GM21447 (cell line): ENCODE measurements around the gene RNF5.
"Not testable (repeated sequence)": the region's sequence is repeated elsewhere in the genome, so short reads cannot be mapped to it uniquely, and the experiment has no call there.

Experiments used
- ATAC-seq: cut with Tn5 transposase; IDR thresholded peaks from one replicate; pipeline ENCODE4 v1.9.1; 2021; ENCODE audit not compliant: unreplicated experiment

Gene RNF5

DNA sequence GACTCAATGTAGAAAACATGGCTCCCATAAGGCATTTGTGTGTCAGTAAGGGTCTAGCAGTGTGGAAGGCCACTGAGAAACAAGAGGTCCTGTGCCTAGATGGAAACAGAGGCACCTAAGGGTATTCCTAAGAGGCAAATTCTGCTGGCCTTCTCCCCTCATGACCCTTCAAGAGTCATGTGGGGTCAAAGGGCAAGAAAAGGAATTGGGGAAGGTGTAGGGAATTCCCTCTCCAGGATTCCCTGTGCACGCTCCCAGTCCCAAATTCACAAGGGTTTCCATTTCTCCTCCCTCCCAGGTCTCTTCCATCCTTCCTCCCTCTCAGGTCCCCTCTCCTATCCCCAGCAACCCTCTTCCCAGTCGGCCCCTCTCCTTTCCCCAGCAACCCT is 2.9 kb upstream of the RNF5 start:
- ATAC-seq, result no peak

DNA sequence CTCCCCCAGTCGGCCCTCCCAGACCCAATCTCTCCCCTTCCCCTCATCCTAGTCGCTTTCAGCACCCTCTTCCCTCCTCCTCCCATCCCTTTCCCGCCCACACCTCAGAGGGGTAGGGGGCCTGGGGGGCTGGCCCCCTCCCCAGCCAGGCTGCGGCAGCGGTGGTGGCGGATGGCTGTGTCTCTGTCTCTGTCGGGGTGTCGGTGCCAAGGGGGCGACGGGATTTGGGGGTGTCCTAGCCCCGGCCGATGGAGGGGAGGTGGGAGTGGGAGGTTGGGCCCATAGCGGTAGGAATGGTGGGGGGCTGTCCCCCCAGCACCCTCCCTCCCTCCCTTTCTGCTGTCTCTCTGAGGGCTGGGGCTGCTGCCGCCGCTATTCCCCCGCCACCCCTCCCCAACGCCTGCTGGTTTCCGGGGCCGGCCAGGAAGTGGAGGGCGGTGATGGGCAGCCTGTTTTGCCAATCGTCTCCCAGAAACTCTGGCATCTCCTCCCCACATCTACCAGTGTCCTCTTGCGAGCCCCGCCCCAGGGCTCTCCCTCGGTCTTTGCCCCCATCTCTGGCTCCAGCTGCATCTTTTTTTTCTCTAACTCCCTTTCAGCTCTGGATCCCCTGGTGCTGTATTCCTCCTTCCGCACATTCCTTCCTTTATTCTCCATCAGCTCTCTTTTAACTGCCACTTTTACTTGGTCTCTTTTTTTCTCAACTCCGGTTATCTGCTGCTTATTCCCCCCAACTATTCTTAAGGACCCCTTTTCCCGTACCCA is 2.3 kb upstream of the RNF5 start, which contains the start of gene AGPAT1:
AGPAT1 (minus strand) TSS at position 374 of the 765 bp plus-strand sequence. CDS start 4,588 bp downstream, outside the sequence.
- peak; percentile 41 for ATAC-seq

DNA sequence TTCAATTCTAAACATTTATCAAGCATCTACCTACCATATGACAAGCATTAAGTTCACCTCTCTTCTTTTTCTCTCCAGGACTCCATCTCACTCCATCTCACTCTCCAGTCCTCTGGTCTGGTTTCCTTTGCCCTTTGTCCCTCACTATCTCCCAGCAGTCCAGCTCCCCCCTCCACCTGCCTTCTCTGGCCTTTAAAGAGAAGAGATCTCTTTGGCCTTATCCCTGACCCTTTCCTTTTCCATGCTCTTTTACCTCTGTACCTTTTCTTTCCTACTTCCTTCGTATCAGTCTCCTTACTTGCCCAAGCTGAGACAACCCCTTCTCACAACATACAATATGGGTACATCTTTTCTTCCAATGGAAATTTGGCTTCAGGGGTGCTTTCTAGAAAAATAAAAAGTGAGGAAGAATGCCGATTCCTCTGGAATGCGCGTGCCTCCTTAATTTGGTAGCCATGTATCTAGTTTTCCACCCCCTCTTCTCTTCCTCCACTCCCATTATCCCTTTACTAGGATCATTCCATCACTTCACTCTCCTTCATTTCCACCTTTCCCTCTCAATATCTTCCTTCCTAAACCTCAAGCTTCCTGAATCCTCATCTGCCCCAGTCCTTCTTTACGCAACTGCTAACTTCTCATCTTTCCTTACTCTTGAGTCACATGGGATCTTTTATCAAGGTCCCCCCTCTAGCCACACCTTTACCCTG is 1.6 kb upstream of the RNF5 start:
- ATAC-seq, result no peak

GRCh38 chr6:32177183-32177787 is 920 bp upstream of the RNF5 start:
- no peak for ATAC-seq

DNA sequence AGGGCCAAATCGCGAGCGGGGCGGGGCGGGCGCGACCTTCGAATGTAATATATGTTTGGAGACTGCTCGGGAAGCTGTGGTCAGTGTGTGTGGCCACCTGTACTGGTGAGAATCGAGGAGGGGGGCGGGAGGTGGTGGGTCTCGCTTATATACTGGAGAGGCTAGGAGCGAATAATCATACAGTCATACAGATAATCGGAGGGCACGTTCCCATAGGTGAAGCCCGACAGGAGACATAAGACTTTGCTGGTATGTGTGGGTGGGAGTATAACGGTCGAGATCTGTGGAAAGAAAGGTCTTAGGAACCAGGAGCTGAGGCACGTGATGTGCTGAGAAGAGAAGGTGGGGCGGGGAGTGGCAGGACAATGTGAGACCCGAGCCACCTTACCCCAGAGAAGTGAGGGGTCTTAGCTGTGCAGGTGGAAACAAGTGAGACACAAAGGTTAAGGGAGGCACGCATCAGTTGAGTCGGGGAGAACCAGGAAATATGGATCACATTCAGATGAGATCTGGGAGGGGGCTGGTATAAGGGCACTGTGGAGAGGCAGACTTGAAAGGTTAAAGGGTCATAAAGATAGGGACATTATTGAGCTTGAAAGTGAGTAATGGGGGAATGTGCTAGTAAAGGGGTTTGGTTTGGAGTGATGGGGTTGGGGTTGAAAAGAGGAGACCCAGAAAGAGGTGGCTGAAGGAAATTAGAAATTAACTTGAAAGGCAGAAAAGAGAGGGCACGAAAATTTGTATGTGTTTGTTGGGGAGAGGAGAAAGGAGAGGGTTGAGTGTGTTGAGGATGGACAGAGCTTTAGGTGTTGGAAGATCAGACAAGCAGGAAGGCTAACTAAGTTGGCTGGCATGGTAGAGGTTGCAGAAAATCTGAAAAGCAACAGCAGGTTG is 589 bp downstream of the RNF5 start:
- ATAC-seq, result no peak

GRCh38 chr6:32179766-32180405 is 1.7 kb downstream of the RNF5 start:
- ATAC-seq, result no peak

DNA sequence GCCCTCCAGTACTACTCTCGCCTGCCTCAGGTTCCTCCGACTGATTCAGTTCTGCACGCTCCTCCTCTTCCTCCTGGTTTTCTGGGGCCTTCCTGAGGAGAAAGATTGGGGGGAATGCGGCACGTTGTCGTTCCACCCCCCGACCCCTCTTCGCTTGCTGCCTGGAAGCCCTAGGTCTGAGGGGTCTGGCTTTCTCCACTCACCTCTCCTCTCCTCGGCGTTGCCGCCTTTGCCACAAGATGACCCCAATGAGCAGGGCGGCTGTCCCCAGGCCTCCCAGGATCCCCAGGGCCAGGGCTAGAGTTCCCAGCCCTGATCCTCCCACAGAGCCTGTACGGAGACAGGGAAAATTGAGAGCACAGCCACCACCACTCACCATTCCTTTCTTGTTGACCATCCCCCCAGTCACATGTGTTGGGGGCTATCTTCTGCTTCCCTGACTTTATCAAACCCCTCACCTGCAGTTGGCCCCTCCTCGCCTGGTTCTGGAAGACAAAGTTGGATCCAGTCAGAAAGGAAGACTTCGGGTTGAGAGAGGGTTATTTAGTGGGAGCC is 3.0 kb downstream of the RNF5 start:
- ATAC-seq, result no peak

GRCh38 chr6:32181915-32182529 is 3.8 kb downstream of the RNF5 start:
- no peak for ATAC-seq

DNA sequence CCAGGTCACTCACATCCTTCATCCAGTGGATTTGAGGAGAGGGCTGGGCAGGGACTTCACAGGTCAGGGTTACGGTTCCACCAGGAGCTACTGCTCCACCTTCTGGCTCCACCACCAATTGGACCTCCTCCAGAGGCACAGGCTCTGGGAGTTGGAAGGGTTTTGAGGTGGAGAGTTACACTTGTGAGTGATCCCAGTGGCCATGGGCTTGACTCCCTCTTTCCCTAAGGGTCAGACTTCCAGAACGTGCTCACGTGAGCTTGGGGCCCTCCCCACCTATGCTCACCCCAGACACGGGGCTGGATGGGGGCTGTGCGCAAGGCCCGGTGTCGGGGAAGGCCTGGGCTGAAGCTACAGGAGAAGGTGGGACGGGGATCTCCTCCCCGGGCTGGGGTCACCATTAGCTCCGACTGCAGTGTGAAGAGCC is 4.4 kb downstream of the RNF5 start:
- no peak for ATAC-seq

DNA sequence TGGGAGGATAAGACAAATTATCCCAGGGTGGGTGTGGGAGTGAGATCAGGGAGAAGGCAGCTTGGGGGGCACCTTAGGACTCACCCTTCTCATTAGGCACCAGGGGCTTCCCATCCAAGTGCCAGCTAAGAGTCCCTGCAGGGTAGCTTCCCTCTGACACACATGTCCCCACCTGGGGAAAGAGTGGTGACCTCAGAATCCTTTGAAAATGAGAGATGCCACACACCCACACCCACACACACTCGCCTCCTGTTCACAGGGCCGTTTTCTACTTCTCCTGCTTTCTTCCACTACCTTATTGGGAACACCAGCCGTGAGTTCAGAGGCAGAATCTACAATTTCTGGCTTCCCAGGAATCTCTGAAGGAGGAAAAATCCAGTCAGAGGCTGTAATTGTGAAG is 4.8 kb downstream of the RNF5 start:
- ATAC-seq, result no peak

GRCh38 chr6:32183483-32184083 is 5.4 kb downstream of the RNF5 start:
- ATAC-seq, result no peak

DNA sequence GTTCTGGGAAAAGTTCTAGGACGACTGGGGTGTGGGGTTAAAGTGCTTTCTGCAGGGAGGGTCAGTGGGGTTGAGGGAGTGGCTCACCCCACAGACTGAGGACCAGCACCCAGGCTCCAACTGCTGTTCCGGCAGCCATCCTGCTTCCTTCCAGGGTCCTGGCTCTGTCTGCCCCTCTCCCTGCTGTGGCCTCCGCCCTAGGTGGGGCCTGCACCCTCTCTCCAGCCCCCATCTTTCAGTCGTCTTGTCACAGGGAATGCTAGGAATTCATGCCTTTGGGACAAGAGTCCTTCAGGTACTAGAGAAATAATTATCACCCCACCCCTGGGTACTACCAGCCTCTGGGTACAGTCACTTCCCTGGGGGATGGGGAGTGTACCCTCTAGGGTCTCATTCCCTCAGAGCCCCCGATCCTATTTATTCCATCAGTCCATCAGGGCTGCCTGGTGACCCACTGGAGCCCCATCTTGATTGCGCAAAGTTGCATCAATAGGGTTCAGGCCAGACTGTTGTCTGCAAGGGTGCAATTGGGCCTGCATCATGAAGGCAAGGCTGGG is 6.0 kb downstream of the RNF5 start, which contains the start of gene AGER:
AGER (minus strand) TSS at position 170 of the 557 bp plus-strand sequence; CDS start at position 139, 31 bp downstream.
- ATAC-seq, result no peak

DNA sequence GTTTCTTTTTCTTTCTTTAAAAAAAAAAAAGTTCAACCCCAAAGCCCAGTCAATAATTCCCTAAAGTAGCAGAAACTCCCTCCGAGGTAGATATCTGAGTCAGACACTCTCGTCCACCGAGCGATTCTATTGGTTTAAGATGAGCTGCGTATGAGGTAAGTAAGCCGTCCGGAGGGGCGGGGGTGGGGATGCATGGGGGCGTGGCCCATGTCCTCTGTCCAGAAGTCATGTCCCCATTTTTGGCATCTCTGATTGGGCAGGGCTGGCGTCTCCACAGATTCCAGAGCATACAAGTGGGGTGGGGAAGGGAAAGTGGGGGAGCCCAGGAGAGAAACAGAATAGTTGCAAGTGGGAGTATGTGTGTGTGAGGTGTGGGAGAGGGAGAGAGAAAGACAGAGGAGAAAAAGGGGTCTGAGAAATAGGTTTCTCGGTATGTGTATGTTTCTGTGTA is 7.5 kb downstream of the RNF5 start:
- not testable (repeated sequence) for ATAC-seq

- not testable (repeated sequence) for ATAC-seq
Measured at GRCh38 chr6:32186151-32186840, 8.1 kb downstream of the RNF5 start.

- ATAC-seq, result no peak
Measured at GRCh38 chr6:32187009-32187709, 9.0 kb downstream of the RNF5 start.

DNA sequence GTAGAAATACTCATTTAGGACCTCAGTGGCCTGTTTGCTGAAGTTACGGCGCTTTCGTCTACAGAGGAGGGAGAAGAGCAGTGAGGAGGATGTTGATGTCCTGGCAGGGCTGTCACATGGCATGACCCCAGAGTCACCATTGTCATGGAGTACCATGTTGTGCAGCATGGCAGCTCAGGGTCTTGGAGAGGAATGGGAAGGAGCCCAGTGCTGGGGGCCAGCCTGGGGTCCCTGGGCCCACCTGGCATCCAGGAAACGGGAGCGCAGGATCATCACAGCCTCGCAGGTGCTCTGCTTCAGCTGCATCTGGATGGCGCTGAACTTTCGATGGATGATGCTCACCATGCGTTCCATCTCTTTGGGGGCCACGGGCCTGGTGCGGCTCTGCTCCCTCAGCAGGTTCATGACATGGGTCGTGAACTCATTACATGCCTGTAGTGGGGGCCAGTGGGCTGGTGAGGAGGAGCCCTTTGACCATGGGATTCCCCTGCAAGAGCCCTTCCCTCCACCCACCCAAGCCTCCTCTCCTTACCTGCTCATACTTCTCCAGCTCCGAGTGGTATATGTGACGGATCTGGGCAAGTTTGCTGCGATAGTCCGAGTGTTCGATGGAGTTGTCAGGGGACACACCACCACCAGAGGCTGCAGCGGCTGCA is 9.6 kb downstream of the RNF5 start:
- ATAC-seq, result not testable (repeated sequence)
